PFSK-1 (cell line): ENCODE results near the gene PHACTR1.

Experiments used
- POLR2AphosphoS5 ChIP-seq: IDR thresholded peaks from 2 replicates; pipeline ENCODE4 v1.6.1; 2012; ENCODE audit warnings: low read depth, mild to moderate bottlenecking, control low read depth, low read length, moderate library complexity
- REST ChIP-seq, 2 experiments: IDR thresholded peaks; 2 replicates each; pipeline versions ENCODE4 v1.6.1 to v1.8.0; 2011 to 2012; ENCODE audit warnings: low read depth in 2 of 2, low read length in 2 of 2, control low read depth in 1 of 2, inconsistent platforms in 1 of 2, mild to moderate bottlenecking in 1 of 2, moderate library complexity in 1 of 2; ENCODE audit not compliant: insufficient read depth in 1 of 2
- TAF1 ChIP-seq: IDR thresholded peaks from 2 replicates; pipeline ENCODE4 v1.6.1; 2012; ENCODE audit warnings: low read length, control low read depth, borderline replicate concordance; ENCODE audit not compliant: insufficient read depth

- TF ChIP-seq POLR2AphosphoS5 (no peak), TAF1 (no peak), REST (IDR thresholded peaks at IDR 0.05; ENCODE audit: insufficient read depth in 1 of 2, low read depth in 2 of 2, low read length in 2 of 2) (no peak)
Measured at GRCh38 chr6:13334953-13335352, 618.4 kb downstream of the PHACTR1 start.
